ENCODE data around the gene E2F6.

The E2F6 gene, protein sequence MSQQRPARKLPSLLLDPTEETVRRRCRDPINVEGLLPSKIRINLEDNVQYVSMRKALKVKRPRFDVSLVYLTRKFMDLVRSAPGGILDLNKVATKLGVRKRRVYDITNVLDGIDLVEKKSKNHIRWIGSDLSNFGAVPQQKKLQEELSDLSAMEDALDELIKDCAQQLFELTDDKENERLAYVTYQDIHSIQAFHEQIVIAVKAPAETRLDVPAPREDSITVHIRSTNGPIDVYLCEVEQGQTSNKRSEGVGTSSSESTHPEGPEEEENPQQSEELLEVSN

DNA sequence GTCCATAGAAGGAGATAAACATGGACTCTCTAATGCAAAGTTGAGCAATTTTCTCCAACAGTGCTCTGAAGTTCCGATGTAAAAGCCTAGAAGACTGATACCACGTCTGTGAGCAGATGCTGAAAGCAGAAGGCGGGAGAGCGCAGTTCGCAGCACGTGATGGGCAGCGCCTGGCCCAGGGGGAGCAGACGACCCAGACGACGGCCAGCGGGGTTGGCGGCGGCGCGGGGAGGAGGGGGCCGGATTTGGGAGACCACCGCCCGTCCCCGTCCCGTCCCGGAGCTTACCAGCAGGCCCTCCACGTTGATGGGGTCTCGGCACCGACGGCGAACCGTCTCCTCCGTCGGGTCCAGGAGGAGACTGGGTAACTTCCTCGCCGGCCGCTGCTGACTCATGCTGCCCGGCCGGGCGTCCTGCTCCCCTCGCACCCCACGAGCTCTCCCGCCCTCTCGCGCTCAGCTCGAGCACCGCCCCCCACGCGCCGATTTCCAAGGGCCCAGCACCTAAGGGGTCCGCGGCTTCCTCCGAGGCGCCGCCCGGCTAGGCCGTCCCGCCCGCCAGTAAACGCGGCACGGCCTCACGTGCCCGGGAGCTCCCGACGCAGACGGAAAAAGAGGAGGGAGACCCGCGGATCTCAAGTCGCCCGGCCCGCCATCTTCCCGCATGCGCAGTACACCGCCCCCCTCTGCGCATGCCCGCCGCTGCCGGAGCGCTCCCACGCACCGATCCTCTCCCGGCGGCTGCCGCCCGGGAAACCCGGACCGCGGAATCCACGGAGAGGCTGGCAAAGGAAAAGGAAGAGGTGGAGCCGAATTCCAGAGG, at the start of gene E2F6:
Gene E2F6, minus strand, starts transcription at position 677 of the 822 bp plus-strand sequence. Its CDS starts 282 bp downstream, at position 395.
- TF ChIP-seq EGR1 (IDR thresholded peaks at IDR 0.05), result peak; percentile 91
- peak; percentile 2; the same call in 1 of the 2 replicates for TF ChIP-seq NFIC (IDR thresholded peaks at IDR 0.05)
- TF ChIP-seq TAF1 (IDR thresholded peaks at IDR 0.05; ENCODE audit: low read depth), result peak; percentile 96
- TF ChIP-seq RAD21 (IDR thresholded peaks at IDR 0.05; ENCODE audit: low read depth), result no peak
- TF ChIP-seq EP300 (IDR thresholded peaks at IDR 0.05; ENCODE audit: borderline replicate concordance), result peak; percentile 11; the same call in 1 of the 2 replicates
- TF ChIP-seq TCF12 (IDR thresholded peaks at IDR 0.05; ENCODE audit: low read depth), result peak; percentile 74
- TF ChIP-seq, protein P1, sequence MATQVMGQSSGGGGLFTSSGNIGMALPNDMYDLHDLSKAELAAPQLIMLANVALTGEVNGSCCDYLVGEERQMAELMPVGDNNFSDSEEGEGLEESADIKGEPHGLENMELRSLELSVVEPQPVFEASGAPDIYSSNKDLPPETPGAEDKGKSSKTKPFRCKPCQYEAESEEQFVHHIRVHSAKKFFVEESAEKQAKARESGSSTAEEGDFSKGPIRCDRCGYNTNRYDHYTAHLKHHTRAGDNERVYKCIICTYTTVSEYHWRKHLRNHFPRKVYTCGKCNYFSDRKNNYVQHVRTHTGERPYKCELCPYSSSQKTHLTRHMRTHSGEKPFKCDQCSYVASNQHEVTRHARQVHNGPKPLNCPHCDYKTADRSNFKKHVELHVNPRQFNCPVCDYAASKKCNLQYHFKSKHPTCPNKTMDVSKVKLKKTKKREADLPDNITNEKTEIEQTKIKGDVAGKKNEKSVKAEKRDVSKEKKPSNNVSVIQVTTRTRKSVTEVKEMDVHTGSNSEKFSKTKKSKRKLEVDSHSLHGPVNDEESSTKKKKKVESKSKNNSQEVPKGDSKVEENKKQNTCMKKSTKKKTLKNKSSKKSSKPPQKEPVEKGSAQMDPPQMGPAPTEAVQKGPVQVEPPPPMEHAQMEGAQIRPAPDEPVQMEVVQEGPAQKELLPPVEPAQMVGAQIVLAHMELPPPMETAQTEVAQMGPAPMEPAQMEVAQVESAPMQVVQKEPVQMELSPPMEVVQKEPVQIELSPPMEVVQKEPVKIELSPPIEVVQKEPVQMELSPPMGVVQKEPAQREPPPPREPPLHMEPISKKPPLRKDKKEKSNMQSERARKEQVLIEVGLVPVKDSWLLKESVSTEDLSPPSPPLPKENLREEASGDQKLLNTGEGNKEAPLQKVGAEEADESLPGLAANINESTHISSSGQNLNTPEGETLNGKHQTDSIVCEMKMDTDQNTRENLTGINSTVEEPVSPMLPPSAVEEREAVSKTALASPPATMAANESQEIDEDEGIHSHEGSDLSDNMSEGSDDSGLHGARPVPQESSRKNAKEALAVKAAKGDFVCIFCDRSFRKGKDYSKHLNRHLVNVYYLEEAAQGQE (IDR thresholded peaks at IDR 0.05; ENCODE audit: low read depth), result no peak
- peak; percentile 87 for TF ChIP-seq YY1 (IDR thresholded peaks at IDR 0.05; ENCODE audit: low read depth)
- TF ChIP-seq ZBTB7A (IDR thresholded peaks at IDR 0.05; ENCODE audit: low read depth), result peak; percentile 55; the same call in 1 of the 2 replicates
- TF ChIP-seq, protein P2, sequence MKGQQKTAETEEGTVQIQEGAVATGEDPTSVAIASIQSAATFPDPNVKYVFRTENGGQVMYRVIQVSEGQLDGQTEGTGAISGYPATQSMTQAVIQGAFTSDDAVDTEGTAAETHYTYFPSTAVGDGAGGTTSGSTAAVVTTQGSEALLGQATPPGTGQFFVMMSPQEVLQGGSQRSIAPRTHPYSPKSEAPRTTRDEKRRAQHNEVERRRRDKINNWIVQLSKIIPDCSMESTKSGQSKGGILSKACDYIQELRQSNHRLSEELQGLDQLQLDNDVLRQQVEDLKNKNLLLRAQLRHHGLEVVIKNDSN (IDR thresholded peaks at IDR 0.05), result peak; percentile 92
- peak; percentile 84 for TF ChIP-seq TEAD4 (IDR thresholded peaks at IDR 0.05)
- no peak for TF ChIP-seq CREB1 (IDR thresholded peaks at IDR 0.05; ENCODE audit: low read depth)
- TF ChIP-seq, protein P3, sequence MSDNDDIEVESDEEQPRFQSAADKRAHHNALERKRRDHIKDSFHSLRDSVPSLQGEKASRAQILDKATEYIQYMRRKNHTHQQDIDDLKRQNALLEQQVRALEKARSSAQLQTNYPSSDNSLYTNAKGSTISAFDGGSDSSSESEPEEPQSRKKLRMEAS (IDR thresholded peaks at IDR 0.05), result peak; percentile 98

DNA sequence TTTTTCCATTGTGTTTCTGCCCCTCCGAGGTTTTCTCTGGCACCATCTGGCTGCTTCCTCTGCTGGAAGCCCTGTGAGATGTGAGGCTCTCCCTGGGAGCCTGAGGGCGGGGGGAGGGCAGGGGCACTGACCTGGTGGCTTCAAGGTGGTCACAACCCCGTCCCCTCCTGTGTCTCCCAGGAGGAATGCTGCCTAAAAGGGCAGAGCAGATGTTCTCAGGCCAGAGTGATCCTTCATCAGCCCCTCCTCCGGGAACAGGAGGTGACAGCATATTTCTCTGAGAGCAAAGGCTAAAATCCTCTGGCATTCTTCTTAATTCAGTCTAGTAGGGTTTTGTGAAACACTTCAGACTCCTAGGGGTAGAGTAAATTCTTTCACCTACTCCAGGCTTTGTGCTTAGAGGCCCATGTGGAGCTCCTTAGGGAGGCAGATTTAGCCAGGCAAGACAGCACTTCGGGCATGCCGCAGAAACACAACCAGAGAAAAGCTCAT, 49.6 kb upstream of the E2F6 start:
- TF ChIP-seq YY1 (IDR thresholded peaks at IDR 0.05; ENCODE audit: low read depth) (no peak), TAF1 (IDR thresholded peaks at IDR 0.05; ENCODE audit: low read depth) (no peak), TEAD4 (IDR thresholded peaks at IDR 0.05) (no peak), CEBPB (IDR thresholded peaks at IDR 0.05) (no peak), EGR1 (IDR thresholded peaks at IDR 0.05) (no peak), EP300 (IDR thresholded peaks at IDR 0.05; ENCODE audit: borderline replicate concordance) (no peak), NFIC (IDR thresholded peaks at IDR 0.05) (no peak), FOXM1 (IDR thresholded peaks at IDR 0.05; ENCODE audit: borderline replicate concordance, low read depth) (no peak), CREB1 (IDR thresholded peaks at IDR 0.05; ENCODE audit: low read depth) (no peak)
- TF ChIP-seq, protein P2 (IDR thresholded peaks at IDR 0.05), result no peak
- TF ChIP-seq, protein P3 (IDR thresholded peaks at IDR 0.05), result no peak

DNA sequence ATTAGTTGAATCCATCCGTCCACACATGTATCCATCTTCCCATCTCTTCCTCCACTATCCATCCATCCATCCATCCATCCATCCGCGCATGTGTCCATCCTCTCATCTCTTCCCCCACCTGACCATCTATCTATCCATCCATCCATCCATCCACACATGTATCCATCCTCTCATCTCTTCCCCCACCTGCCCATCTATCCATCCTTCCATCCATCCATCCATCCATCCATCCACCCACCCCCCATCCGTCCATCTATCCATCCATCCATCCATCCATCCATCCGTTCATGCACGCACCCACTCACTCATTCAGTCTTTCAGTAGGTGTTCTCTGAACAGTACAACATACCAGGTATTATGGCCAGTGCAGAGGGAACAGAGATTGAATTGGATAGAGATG, 48.9 kb upstream of the E2F6 start:
- TF ChIP-seq FOXM1 (IDR thresholded peaks at IDR 0.05; ENCODE audit: borderline replicate concordance, low read depth), result no peak

DNA sequence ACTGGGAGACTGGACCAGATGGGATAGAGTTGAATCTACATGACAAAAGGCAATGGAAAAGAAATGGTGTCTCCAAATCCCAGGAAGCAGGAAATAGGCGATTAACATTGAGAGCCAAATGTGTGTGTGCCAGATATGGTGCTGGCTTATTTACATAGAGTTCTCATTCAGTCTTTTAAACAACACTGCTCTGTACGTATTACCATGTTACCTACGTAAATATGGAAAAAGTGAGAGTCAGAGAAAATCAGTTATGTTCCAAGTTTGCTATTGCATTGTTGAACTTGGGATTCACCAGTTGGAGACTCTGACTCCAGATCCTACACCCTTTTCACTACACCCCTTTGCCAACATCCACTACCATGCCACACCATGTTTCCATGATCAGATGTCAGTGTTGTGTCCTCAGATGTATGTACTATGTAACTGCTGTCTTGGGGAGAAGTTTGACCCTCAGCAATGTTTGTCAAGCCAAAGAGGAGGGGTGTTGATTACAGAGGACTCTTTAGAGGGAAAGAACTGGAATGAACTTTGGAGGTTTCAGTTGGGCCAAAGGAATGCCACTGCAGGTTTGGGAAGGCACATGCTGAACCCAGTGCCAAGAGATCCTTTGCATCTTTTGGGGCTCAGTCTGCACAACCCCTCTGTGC, 48.2 kb upstream of the E2F6 start:
- no peak for TF ChIP-seq EP300 (IDR thresholded peaks at IDR 0.05; ENCODE audit: borderline replicate concordance)
- TF ChIP-seq, protein P2 (IDR thresholded peaks at IDR 0.05), result no peak
- no peak for TF ChIP-seq NFIC (IDR thresholded peaks at IDR 0.05)

DNA sequence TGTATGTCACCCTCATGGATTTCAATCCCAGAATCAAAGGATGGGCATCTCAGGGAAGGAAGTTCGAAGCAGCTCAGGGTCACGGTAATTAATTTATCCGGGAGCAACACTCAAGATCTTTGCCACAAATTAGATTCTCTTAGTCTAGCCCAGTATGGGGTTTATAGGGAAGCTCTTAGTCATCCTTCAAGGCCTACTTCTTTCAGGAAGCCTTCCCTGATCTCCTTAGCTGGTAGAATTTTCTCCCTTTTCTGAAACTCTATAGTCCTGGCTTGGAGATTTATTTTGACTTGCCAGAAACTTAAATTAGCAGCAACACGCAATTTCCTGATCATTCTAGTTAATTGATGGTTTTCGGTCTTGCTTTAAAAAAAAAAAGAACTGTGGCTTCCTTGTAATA, 47.4 kb upstream of the E2F6 start:
- TF ChIP-seq TCF12 (IDR thresholded peaks at IDR 0.05; ENCODE audit: low read depth), result no peak
- TF ChIP-seq TAF1 (IDR thresholded peaks at IDR 0.05; ENCODE audit: low read depth), result no peak
- TF ChIP-seq CREB1 (IDR thresholded peaks at IDR 0.05; ENCODE audit: low read depth), result no peak
- no peak for TF ChIP-seq ZBTB7A (IDR thresholded peaks at IDR 0.05; ENCODE audit: low read depth)
- no peak for TF ChIP-seq CEBPB (IDR thresholded peaks at IDR 0.05)
- no peak for TF ChIP-seq FOXM1 (IDR thresholded peaks at IDR 0.05; ENCODE audit: borderline replicate concordance, low read depth)
- TF ChIP-seq, protein P3 (IDR thresholded peaks at IDR 0.05), result no peak
- no peak for TF ChIP-seq RAD21 (IDR thresholded peaks at IDR 0.05; ENCODE audit: low read depth)
- TF ChIP-seq EP300 (IDR thresholded peaks at IDR 0.05; ENCODE audit: borderline replicate concordance), result no peak
- TF ChIP-seq, protein P2 (IDR thresholded peaks at IDR 0.05), result no peak
- no peak for TF ChIP-seq YY1 (IDR thresholded peaks at IDR 0.05; ENCODE audit: low read depth)
- TF ChIP-seq NFIC (IDR thresholded peaks at IDR 0.05), result no peak
- TF ChIP-seq TEAD4 (IDR thresholded peaks at IDR 0.05), result no peak
- TF ChIP-seq EGR1 (IDR thresholded peaks at IDR 0.05), result no peak

Measured in Ishikawa (cell line).